ENCODE data around the gene LAMA2.

LAMA2 gene

DNA sequence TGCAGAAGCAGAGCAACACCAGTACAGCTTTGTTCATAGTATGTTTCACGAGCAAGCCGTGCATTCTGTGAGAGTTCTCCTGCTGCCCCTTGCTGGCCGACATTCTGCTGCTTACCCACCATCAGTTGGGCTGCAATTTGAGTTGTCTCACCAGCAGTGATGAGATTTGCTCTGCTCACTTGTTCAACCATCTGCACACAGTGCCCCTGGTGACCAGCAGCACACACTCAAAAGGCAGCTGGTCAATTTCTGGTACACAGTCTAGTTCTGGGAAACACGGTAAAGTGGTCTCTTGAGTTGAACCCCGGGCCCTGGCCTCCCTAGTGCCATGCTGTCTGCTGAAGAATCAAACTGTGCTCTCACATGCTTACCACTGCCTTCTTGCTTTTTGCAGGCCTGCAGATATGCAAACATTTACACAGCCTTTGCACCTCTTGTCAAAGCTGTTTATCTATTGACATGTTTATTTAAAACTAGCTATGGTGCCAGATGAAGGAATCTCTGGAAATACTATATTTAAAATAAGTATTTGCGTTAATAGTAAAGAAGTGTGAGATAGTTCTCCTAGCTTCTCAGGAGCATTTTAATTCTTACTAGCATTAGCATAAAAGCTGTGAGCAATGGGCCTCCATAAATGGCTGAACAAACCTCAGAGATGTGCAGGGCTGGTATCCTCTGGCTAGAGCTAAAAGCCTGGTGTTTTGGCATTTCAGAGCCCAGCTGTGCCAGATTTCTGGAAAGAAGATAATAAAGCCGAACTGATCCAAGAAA is 592.7 kb downstream of the LAMA2 start:
- no peak overlapping the region for H3K4me3 ChIP-seq (ENCODE audit: low read depth, low read length)

DNA sequence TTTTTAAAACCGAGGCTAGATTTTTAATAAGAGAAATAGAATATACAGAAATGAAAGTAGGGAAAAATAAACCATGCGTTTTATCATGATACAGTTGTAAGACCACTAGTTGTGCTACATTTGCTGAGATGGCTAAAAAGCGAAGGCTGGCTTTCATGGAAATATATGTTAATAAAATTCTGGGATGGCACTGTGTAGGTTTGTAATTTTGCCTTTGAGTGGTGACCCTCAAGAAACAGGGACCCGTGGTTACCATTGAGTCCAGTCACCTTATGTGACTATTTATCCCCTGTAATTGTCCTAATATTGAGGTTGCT is 593.3 kb downstream of the LAMA2 start:
- H3K4me3 ChIP-seq (ENCODE audit: low read depth, low read length), result no peak overlapping the region

- no peak overlapping the region for H3K4me3 ChIP-seq (ENCODE audit: low read depth, low read length)
These were observed 593.9 kb downstream of the LAMA2 start for GRCh38 chr6:129476810-129477209.

- no peak overlapping the region for H3K4me3 ChIP-seq (ENCODE audit: low read depth, low read length)
These were observed 595.4 kb downstream of the LAMA2 start for GRCh38 chr6:129478379-129478778.

DNA sequence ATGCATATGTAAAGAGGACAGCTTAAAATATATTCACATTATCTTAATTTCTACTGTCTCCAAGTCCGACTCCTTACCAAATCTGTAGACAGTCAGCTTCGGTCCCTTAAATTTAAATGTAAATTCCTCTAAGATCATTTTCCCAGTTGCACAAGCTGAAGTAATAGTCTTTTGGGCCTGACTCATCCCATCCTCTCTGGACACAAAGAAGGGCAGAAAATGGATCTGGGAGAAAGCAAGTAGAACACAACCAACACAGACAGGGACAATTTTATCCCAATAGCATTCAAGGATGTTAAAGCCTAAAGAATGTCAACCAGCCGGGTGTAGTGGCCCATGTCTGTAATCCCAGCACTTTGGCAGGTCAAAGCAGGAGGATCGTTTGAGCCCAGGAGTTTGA is 598.8 kb downstream of the LAMA2 start:
- no peak overlapping the region for H3K4me3 ChIP-seq (ENCODE audit: low read depth, low read length)

GRCh38 chr6:129485746-129486145 is 602.8 kb downstream of the LAMA2 start:
- H3K4me3 ChIP-seq (ENCODE audit: low read depth, low read length), result no peak overlapping the region

- no peak overlapping the region for H3K4me3 ChIP-seq (ENCODE audit: low read depth, low read length)
These were observed 603.4 kb downstream of the LAMA2 start for GRCh38 chr6:129486327-129486726.

DNA sequence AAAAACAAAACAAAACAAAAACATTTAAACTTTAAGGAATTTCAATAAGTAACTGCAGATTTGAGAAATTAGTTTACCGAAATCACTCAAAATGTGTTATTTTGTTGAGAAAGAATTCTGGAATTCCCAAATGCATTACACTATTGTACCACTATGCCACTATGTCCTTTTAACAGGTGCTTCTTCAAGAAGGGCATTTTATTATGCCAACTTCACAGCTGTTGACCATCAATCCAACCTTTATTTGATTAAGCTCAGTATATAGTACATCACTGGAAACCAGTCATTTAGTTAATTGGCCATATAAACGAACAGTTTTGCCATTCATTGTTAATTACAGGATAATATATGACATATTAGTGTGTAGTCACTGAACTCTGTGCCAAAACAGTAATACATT is 605.4 kb downstream of the LAMA2 start:
- no peak overlapping the region for H3K4me3 ChIP-seq (ENCODE audit: low read depth, low read length)

DNA sequence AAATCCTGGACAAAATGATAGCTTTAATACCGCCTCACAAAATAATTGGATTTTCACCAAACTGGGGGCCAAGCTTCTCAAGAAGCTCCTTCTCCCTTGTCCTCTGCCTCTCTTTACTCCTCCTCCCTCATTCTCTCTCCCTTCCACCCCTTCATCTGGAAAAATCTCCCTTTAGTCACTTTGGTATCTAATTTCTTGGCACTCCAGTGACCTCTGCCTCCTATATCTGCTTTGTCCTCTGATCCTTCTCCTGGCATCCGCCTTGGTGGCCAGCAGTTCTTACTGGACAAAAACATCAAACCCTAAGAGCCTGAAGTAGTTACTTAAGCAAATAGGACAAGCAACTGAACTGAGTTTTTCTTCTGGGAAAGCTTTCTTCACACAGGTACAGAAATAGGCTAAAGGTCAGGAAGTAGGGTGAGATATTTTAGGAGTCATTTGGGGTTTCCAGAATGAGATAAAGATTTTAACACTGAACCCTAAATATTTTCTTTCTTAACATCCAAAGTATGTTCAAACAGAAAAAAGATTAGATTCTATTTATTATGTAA is 606.4 kb downstream of the LAMA2 start:
- no peak overlapping the region for H3K4me3 ChIP-seq (ENCODE audit: low read depth, low read length)

DNA sequence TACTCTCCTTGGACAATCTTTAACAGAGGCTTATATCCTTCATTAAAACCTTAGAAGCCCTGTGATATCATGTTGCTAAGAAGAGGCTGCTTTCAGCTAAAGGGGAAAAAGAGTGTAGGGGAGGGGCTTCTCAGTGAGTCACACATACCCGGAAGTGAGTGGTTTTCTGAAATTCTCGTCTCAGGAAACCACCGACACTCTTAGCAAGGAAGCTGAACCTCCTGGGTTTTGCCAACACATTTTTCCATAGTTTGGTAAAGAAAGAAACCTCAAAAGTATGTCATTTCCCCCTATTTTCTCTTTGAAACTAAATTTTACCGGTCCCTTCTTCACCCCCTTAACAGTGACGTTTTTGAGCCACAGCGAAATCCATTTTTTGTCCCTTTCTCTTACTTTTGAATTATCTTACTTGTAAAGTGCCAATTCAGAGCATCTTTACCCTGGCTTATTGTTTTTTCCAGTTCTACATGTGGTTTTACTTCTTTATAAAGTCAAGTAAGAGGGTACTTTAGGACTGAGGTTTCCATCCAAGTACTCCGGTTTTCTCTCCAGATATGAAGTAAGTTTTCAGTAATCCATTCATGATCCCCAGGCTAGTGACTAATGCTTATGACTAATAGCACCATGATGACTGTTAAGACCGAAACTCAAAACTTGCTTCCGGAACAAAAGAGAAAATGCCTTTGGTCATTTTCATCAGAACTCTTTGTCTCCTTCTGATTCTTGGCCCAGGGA is 607.8 kb downstream of the LAMA2 start:
- H3K4me3 ChIP-seq (ENCODE audit: low read depth, low read length), result no peak overlapping the region

DNA sequence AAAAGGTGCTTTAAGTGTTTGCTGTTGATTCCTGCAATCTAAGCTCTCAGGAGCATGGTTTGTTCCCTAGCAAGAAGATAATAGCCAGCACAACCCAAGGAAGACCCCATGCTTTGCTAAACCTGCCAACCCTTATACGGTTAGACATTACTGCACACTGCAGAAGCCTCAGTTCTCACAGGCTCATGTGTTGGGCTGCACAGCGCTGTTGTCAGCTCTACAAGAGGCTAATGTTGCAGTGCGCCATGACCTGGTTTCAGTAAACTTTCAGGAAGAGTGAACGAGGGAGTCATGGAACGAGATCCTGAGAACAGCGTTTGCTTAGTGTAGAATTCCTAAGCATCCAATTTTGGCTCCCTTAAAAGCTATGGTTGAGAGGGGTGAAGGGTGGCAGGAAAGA is 608.5 kb downstream of the LAMA2 start:
- no peak overlapping the region for H3K4me3 ChIP-seq (ENCODE audit: low read depth, low read length)

DNA sequence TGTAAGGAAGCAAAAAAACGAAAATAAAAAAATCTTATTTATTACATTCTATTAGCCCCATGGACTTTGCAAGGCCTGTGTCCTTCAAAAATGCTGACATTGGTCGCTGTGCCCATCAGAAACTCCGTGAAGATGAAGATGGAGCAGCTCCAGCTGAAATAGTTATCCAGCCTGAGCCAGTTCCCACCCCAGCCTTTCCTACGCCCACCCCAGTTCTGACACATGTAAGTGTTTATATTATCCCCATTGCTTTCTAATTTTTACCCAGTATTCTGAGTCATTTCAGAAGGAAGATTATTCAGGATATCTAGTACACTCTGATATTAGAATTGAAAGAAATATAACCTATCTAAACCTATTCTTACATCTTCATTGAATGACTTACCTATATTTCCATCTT is 609.3 kb downstream of the LAMA2 start:
- H3K4me3 ChIP-seq (ENCODE audit: low read depth, low read length), result no peak overlapping the region

DNA sequence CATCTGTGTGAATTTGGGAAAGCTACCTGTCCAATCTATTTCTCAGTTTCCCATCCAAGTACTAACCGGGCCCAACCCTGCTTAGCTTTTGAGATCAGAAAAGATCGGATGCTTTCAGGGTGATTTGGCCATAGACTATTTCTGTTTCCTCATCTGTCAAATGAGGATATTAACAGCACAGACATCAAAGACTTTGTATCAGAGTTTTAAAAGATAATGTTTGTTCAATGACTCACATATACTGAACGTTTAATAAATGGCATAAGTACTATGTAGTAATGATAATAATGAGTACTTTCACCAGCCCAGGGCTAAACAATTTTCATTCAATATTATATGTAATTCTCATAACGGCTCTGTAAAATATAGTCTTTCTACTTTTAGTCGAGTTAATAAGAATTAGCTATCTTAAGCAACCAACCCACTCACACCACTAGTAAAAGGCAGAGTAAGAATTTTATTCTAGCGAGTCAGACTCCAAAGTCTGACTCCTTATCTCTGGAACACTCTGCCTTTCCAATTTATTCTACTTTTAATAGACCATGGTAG is 610.5 kb downstream of the LAMA2 start:
- H3K4me3 ChIP-seq (ENCODE audit: low read depth, low read length), result no peak overlapping the region

- H3K4me3 ChIP-seq (ENCODE audit: low read depth, low read length), result no peak overlapping the region
These were observed 611.2 kb downstream of the LAMA2 start for GRCh38 chr6:129494099-129494498.

GRCh38 chr6:129494586-129494985 is 611.6 kb downstream of the LAMA2 start:
- H3K4me3 ChIP-seq (ENCODE audit: low read depth, low read length), result no peak overlapping the region

DNA sequence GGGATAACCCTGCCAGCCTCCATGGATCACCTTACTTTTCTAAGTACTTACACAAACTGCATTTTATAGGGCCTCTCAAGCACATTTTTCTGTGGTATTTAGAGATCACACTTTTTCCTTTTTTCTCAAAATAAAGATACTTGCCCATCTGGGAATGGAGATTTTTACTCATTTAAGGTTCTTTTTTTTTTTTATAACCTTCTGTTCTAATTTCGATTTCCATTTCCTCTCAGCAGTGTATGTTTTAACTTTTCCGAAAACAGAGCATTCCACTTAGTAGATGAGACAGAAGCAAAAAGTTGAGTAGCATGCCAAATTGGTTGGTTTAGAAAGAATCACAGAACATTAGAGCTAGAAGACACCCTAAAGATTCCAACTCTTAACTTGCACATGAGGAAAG is 612.7 kb downstream of the LAMA2 start:
- no peak overlapping the region for H3K4me3 ChIP-seq (ENCODE audit: low read depth, low read length)

DNA sequence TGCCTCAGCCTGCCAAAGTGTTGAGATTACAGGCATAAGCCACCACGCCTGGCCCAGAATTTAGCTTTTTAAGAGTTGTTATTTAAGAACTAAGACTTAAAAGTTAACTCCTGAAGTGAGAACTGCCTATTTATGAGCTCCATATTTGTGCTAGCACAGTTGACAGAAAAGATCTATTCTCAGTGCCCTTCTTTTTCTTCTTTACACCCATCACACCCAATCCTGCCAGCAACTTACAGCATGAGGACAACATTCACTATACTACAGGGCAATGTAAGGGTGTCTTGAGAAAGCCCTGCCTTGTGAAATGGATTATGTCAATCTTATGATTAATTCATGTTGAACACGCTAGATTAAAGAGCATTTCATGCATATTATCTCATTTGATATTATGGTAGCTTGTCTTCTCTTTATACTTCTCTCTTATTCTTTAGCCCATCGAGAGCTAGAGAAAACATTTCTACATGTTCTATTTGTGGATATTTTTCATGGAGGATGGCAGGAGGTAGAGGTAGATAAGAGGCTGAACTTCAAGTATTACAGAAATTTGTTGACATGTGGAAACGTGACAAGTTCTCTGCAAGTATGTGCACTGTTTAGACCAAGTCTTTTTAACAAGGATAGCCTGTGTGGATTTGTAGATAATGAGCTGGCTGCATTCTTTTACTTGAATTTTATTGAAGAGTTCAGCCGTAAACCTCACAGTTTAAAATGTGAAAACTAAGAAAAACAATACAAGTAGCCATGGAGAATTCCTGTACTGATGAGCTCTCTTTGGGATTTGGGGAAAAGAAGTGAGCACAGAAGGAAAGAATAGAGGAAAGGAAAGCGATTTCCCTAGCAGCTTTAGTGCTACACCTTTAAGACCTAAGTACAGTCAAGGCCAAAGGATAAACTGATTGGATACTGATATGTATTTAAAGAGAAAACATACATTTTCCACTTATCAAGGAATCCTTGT is 614.8 kb downstream of the LAMA2 start:
- H3K4me3 ChIP-seq (ENCODE audit: low read depth, low read length), result no peak overlapping the region

DNA sequence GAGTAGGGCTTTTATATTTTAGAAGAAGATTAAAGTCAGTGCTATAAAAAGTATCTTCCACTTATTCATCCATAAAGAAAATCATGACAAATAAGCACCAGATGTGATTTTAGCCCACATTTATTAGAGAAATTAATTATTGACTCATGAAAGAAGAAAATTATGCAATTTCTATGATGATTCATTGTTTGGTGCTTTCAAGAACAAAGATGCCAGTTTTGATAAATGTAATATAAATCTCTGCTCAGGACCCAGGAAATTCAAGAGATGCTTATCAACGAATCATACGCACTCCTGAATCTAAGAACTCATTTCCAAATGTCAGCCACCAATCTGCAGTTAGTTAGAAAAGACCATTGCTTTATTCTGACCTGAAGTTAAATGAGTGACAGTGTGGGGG is 615.6 kb downstream of the LAMA2 start:
- no peak overlapping the region for H3K4me3 ChIP-seq (ENCODE audit: low read depth, low read length)

DNA sequence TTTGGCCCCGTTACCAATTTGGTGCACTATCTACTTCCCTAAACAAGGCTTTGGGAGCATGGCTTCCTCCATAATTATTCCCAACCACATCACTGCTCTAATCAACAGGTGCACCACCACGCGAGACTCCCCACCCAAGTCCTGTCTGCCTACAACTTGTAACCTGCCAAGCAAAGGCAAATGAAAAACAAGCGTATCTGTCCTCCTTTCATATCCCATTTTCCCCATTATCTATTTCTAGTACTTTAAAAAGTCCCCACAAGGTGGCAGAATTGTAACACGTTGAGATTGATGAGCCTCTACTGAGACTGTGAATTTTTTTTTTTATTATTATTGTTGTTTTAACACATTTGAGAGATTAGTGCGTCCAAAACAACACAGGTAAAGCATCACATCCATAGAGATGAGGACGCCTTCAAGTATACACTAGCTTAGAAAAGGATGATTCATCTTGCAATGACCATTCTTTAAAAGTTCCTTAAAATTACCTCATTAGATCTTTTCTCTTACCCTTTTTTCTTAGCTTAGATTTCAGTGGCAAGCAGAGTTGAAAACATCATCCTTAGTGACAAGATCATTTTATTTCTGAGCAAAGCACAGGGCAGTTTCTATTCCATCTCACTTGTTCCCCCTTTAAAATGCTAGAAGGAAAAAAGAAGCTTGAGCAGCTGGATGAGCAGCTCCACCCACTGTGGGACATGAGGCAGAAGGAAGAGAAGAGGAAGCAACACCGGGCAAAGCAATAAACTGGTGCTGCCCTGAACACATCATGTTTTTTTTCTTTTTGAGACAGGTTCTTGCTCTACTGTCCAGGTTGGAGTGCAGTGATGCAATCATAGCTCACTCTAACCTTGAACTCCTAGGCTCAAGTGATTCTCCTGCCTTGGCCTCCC is 616.3 kb downstream of the LAMA2 start:
- H3K4me3 ChIP-seq (ENCODE audit: low read depth, low read length), result no peak overlapping the region

DNA sequence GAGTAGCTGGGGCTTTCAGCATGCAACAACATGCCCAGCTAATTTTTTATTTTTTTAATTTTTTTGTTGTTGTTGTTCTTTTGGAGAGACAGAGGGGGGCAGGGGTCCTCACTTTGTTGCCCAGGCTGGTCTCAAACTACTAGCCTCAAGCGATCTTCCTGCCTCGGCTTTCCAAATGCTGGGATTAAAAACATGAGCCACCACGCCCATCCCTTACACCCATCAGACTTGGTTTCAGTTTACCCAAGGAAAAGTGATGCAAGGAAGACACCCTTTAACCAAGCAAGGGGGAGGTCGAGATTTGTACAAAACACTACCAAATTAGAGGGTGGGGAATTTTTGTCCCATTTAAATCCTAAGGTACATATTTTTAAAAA is 616.9 kb downstream of the LAMA2 start:
- H3K4me3 ChIP-seq (ENCODE audit: low read depth, low read length), result no peak overlapping the region
